ENCODE results near the gene LRRC71. TPM values are rescaled to one million over a fixed set of nuclear protein-coding genes. Genes with fewer than 3 reads are reported as not detected.

Gene LRRC71
- total and polyA plus RNA-seq, 3 donors from 2014 or later = 17.5 to 49.2 (median 23.1) TPM

- Histone ChIP-seq H3K9me3 (no peaks in the 10 kb centered on the region), H3K4me1 (peaks cover 10% of the 10 kb centered on the region), H3K4me3 (no peak overlapping the region), H3K27ac (no peak overlapping the region), H3K36me3 (ENCODE audit: low read depth, missing control alignments) (no peaks in the 10 kb centered on the region), H3K27me3 (no peaks in the 10 kb centered on the region)
- no peak for TF ChIP-seq CTCF (IDR thresholded peaks at IDR 0.05)
- no peak for TF ChIP-seq POLR2A (IDR thresholded peaks at IDR 0.05)
- intact Hi-C loops (cut with DNase I; ENCODE audit: low total_unique reads) = no loop called here
- no peak for DNase-seq
- 74 to 91% methylated on average over 5 of the region's 5 CpGs for WGBS, 2 donors
These were observed 45.2 kb upstream of the LRRC71 start for GRCh38 chr1:156875341-156875615.

- WGBS, 2 donors = 68 to 84% methylated on average over 8 to 19 of the region's 21 CpGs
These were observed 44.2 kb upstream of the LRRC71 start for GRCh38 chr1:156876281-156876680.

GRCh38 chr1:156877433-156878170, 42.8 kb upstream of the LRRC71 start:
- no peak overlapping the region for H3K4me3 ChIP-seq
- peak; percentile 46 for DNase-seq
- H3K27me3 ChIP-seq = no peaks in the 10 kb centered on the region
- TF ChIP-seq POLR2A (IDR thresholded peaks at IDR 0.05) = no peak
- TF ChIP-seq CTCF (IDR thresholded peaks at IDR 0.05) = no peak
- no peaks in the 10 kb centered on the region for H3K36me3 ChIP-seq (ENCODE audit: low read depth, missing control alignments)
- WGBS, 2 donors = 59 to 65% methylated on average over 5 of the region's 5 CpGs
- no peaks in the 10 kb centered on the region for H3K9me3 ChIP-seq
- no peak overlapping the region for H3K27ac ChIP-seq
- peaks cover 10% of the 10 kb centered on the region for H3K4me1 ChIP-seq
- intact Hi-C loops (cut with DNase I; ENCODE audit: low total_unique reads) = no loop called here

More at GRCh38 chr1:156876281-156876680, 44.2 kb upstream of the LRRC71 start:
- intact Hi-C loops (cut with DNase I; ENCODE audit: low total_unique reads) = no loop called here
- no peak for DNase-seq
- TF ChIP-seq POLR2A (IDR thresholded peaks at IDR 0.05) (no peak), CTCF (IDR thresholded peaks at IDR 0.05) (no peak)
- Histone ChIP-seq H3K27ac (no peak overlapping the region), H3K9me3 (no peaks in the 10 kb centered on the region), H3K4me3 (no peak overlapping the region), H3K27me3 (no peaks in the 10 kb centered on the region), H3K4me1 (peaks cover 10% of the 10 kb centered on the region), H3K36me3 (ENCODE audit: low read depth, missing control alignments) (no peaks in the 10 kb centered on the region)

- DNase-seq = no peak
- H3K4me3 ChIP-seq = no peak overlapping the region
- peaks cover 10% of the 10 kb centered on the region for H3K4me1 ChIP-seq
- intact Hi-C loops (cut with DNase I; ENCODE audit: low total_unique reads) = no loop called here
- no peak for TF ChIP-seq POLR2A (IDR thresholded peaks at IDR 0.05)
- TF ChIP-seq CTCF (IDR thresholded peaks at IDR 0.05) = no peak
- H3K27me3 ChIP-seq = no peaks in the 10 kb centered on the region
- H3K27ac ChIP-seq = no peak overlapping the region
- H3K36me3 ChIP-seq (ENCODE audit: low read depth, missing control alignments) = no peaks in the 10 kb centered on the region
- 95 to 99% methylated on average over 12 to 21 of the region's 21 CpGs for WGBS, 2 donors
- no peaks in the 10 kb centered on the region for H3K9me3 ChIP-seq
These were observed 40.6 kb upstream of the LRRC71 start for GRCh38 chr1:156879876-156880275.

- DNase-seq = no peak
- Histone ChIP-seq H3K4me1 (peaks cover 10% of the 10 kb centered on the region), H3K36me3 (ENCODE audit: low read depth, missing control alignments) (no peaks in the 10 kb centered on the region), H3K27ac (no peak overlapping the region), H3K27me3 (no peaks in the 10 kb centered on the region), H3K9me3 (no peaks in the 10 kb centered on the region), H3K4me3 (no peak overlapping the region)
- intact Hi-C loops (cut with DNase I; ENCODE audit: low total_unique reads) = no loop called here
- 88% methylated on average over 5 of the region's 5 CpGs for WGBS, 2 donors
- TF ChIP-seq POLR2A (IDR thresholded peaks at IDR 0.05) (no peak), CTCF (IDR thresholded peaks at IDR 0.05) (no peak)
These were observed 40.0 kb upstream of the LRRC71 start for GRCh38 chr1:156880473-156880872.

Measured in testis (tissue), 3 donors.